ENCODE results near the gene TTLL4.

DNA sequence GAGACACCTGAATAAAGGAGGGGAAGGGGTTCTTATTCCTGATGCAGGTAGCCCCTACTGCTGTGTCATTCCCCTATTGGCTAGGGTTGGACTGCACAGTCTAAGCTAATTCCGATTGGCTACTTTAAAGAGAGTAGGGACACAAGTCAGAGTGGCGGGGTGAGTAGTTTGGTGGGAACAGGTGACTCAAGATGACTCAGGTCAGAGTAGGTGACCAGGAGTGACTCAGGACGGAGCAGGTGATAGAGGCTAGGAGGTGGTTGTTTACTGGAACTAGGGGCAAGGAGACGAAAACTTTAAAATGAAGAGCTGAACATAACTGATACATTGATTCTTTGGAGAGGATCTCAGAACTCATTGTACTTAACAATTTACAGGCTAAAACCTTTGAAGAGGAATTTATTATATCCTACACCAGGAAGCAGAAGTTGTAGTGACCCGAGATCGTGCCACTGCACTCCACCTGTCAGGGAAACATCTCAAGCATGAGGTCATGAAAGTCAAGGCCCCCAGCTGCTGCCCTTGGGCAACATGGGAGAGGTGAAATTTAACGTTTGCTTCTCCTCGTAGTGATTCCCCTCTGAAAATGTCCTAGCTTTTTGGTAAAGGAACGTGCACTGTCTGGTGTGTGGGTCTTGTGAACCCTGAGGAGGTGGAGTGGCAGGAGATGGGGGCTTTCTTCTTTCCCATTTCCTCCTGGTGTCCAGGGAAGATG, 66.8 kb downstream of the TTLL4 start:
- TF ChIP-seq, protein P1, sequence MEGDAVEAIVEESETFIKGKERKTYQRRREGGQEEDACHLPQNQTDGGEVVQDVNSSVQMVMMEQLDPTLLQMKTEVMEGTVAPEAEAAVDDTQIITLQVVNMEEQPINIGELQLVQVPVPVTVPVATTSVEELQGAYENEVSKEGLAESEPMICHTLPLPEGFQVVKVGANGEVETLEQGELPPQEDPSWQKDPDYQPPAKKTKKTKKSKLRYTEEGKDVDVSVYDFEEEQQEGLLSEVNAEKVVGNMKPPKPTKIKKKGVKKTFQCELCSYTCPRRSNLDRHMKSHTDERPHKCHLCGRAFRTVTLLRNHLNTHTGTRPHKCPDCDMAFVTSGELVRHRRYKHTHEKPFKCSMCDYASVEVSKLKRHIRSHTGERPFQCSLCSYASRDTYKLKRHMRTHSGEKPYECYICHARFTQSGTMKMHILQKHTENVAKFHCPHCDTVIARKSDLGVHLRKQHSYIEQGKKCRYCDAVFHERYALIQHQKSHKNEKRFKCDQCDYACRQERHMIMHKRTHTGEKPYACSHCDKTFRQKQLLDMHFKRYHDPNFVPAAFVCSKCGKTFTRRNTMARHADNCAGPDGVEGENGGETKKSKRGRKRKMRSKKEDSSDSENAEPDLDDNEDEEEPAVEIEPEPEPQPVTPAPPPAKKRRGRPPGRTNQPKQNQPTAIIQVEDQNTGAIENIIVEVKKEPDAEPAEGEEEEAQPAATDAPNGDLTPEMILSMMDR (conservative IDR thresholded peaks at IDR 0.05), result no peak
- TF ChIP-seq ZFX (IDR thresholded peaks at IDR 0.05), result no peak
